Esophagus muscularis mucosa (tissue), 4 donors: ENCODE results near the gene JPH3.

Experiments
- CTCF ChIP-seq, 3 experiments: fragments of 200-600 bp in 2 of 3; fragments of 450-650 bp in 1 of 3; sonication (generic) in 2 of 3; IDR thresholded peaks; one replicate each; pipeline ENCODE4 v1.5.1; 2017 to 2019; ENCODE audit warnings: antibody characterized with exemption in 3 of 3, mild to moderate bottlenecking in 2 of 3, moderate library complexity in 1 of 3
- EP300 ChIP-seq: sonication (generic); formaldehyde crosslinking; IDR thresholded peaks from one replicate; pipeline ENCODE4 v1.6.1; 2017; ENCODE audit warnings: antibody characterized with exemption
- POLR2A ChIP-seq: fragments of 450-650 bp; IDR thresholded peaks from one replicate; pipeline ENCODE4 v1.6.1; 2017; ENCODE audit warnings: antibody characterized with exemption, moderate library complexity, mild to moderate bottlenecking, low read depth
- POLR2AphosphoS5 ChIP-seq, 2 donors: sonication (generic); formaldehyde crosslinking; IDR thresholded peaks; one replicate each; pipeline ENCODE4 v1.6.1; 2017; ENCODE audit warnings: antibody characterized with exemption in 2 of 2

- TF ChIP-seq CTCF (IDR thresholded peaks at IDR 0.05) (no peak), POLR2AphosphoS5 (IDR thresholded peaks at IDR 0.05) (no peak), POLR2A (no peak), EP300 (no peak)
These were observed 39.4 kb downstream of the JPH3 start for GRCh38 chr16:87641721-87642120.
